GM12878 (cell line): ENCODE measurements around the gene HNRNPLL. TPM values are rescaled to one million over a fixed set of nuclear protein-coding genes. Genes with fewer than 3 reads are reported as not detected.
A peak's percentile ranks its signal among the peaks of the same experiment; 100 is the strongest.

ENCODE experiments used
- ATAC-seq: fragments of 200-7000 bp; cut with Tn5 transposase; 3 replicates; pipeline ENCODE4 v1.9.1; 2020; ENCODE audit warnings: mild to moderate bottlenecking, moderate library complexity
- BruUV-seq: library from RNA; stranded (reverse); fragments of 400-500 nt; replicated peaks from 2 replicates; lab custom pipeline; 2021; lab: Mats Ljungman, UMichigan
- CTCF ChIA-PET: fragments of 300-600 bp; sonication (Branson Sonifier 250); formaldehyde crosslinking; extraction: SDS; loops from one replicate; lab custom pipeline; 2021; ENCODE audit warnings: inconsistent platforms; lab: Yijun Ruan, JAX
- POLR2A ChIA-PET: fragments of 350-600 bp; formaldehyde crosslinking; extraction: SDS; loops from one replicate; lab custom pipeline; 2021; ENCODE audit warnings: inconsistent platforms; lab: Charles Lee
- RAD21 ChIA-PET: fragments of 300-600 bp; sonication (Branson Sonifier 250); formaldehyde crosslinking; loops from one replicate; lab custom pipeline; 2023; ENCODE audit warnings: antibody characterized with exemption; ENCODE audit not compliant: unreplicated experiment; lab: Charles Lee
- SMC1A ChIA-PET: fragments of 300-600 bp; sonication (Branson Sonifier 250); formaldehyde crosslinking; loops from one replicate; lab custom pipeline; 2023; ENCODE audit not compliant: unreplicated experiment, uncharacterized antibody; lab: Charles Lee
- DNase-seq: peaks from one replicate; pipeline ENCODE4 v3.0.0-alpha.2; 2011; ENCODE audit warnings: low read depth, low spot score
- FAIRE-seq: peaks from 3 replicates; lab custom pipeline; 2011; peaks lifted over from hg19 to GRCh38; lab: Jason Lieb, UNC
- H2AFZ ChIP-seq: 2 replicates; pipeline ENCODE4 v1.6.0; 2011; ENCODE audit warnings: low read depth, low read length, control low read depth; ENCODE audit not compliant: control insufficient read depth
- H3K27ac ChIP-seq: 2 replicates; pipeline ENCODE4 v1.5.1; 2011; ENCODE audit warnings: control low read depth; ENCODE audit not compliant: control insufficient read depth, insufficient read depth
- H3K27me3 ChIP-seq, 2 experiments: replicated peaks in 1 of 2; 2 replicates each; pipeline versions ENCODE4 v1.6.0 to v1.6.1; 2011; ENCODE audit warnings: low read length in 1 of 2; ENCODE audit not compliant: control insufficient read depth in 2 of 2, insufficient read depth in 2 of 2
- H3K36me3 ChIP-seq, 2 experiments: 2 replicates each; pipeline ENCODE4 v1.5.1; 2011; ENCODE audit warnings: low read length in 1 of 2; ENCODE audit not compliant: control insufficient read depth in 2 of 2, insufficient read depth in 2 of 2
- H3K4me1 ChIP-seq: 2 replicates; pipeline ENCODE4 v1.6.1; 2011; ENCODE audit warnings: mild to moderate bottlenecking, low read length, moderate library complexity, mixed read lengths; ENCODE audit not compliant: control insufficient read depth, insufficient read depth
- H3K4me2 ChIP-seq: 2 replicates; pipeline ENCODE4 v1.6.0; 2011; ENCODE audit warnings: control low read depth; ENCODE audit not compliant: control insufficient read depth, insufficient read depth
- H3K4me3 ChIP-seq: fragments of 200-600 bp; sonication (generic); 2 replicates; pipeline ENCODE4 v1.5.1; 2016
- H3K79me2 ChIP-seq: 2 replicates; pipeline ENCODE4 v1.6.0; 2011; ENCODE audit warnings: low read length; ENCODE audit not compliant: control insufficient read depth, insufficient read depth
- H3K9ac ChIP-seq: 2 replicates; pipeline ENCODE4 v1.8.0; 2011; ENCODE audit warnings: low read length, control low read depth, mixed read lengths; ENCODE audit not compliant: control insufficient read depth, insufficient read depth
- H3K9me3 ChIP-seq: replicated peaks from 3 replicates; pipeline ENCODE4 v1.5.1; 2011; ENCODE audit warnings: mild to moderate bottlenecking, low read length; ENCODE audit not compliant: control insufficient read depth, insufficient read depth
- H4K20me1 ChIP-seq: 2 replicates; pipeline ENCODE4 v1.6.0; 2011; ENCODE audit not compliant: control insufficient read depth, insufficient read depth
- ATF2 ChIP-seq: IDR thresholded peaks from 2 replicates; pipeline ENCODE4 v1.6.1; 2012; ENCODE audit warnings: low read length, inconsistent platforms
- EED ChIP-seq: sonication (generic); IDR thresholded peaks from 2 replicates; pipeline ENCODE4 v1.6.1; 2016; ENCODE audit warnings: antibody characterized with exemption, low read depth
- EZH2 ChIP-seq: IDR thresholded peaks from 2 replicates; pipeline ENCODE4 v1.6.1; 2012; ENCODE audit warnings: low read depth, mild to moderate bottlenecking, control low read depth, inconsistent platforms, low read length, borderline replicate concordance; ENCODE audit not compliant: control insufficient read depth
- FOXK2 ChIP-seq: fragments of 450-650 bp; IDR thresholded peaks from 2 replicates; pipeline ENCODE4 v1.6.1; 2017; ENCODE audit warnings: mild to moderate bottlenecking, moderate library complexity
- GABPA ChIP-seq: IDR thresholded peaks from 2 replicates; pipeline ENCODE4 v1.6.1; 2014; ENCODE audit warnings: antibody characterized with exemption, low read depth, mild to moderate bottlenecking, inconsistent platforms
- JUNB ChIP-seq: IDR thresholded peaks from 2 replicates; pipeline ENCODE4 v1.6.1; 2016; ENCODE audit warnings: antibody characterized with exemption, mild to moderate bottlenecking
- MLLT1 ChIP-seq: fragments of 450-650 bp; IDR thresholded peaks from 2 replicates; pipeline ENCODE4 v1.6.1; 2016; ENCODE audit warnings: mild to moderate bottlenecking
- MTA2 ChIP-seq: fragments of 450-650 bp; IDR thresholded peaks from 2 replicates; pipeline ENCODE4 v1.6.1; 2016; ENCODE audit warnings: low read depth, mild to moderate bottlenecking, moderate library complexity
- NBN ChIP-seq: fragments of 450-650 bp; IDR thresholded peaks from 2 replicates; pipeline ENCODE4 v1.6.1; 2016
- NFXL1 ChIP-seq: fragments of 450-650 bp; IDR thresholded peaks from 2 replicates; pipeline ENCODE4 v1.6.1; 2017; ENCODE audit warnings: antibody characterized with exemption, mild to moderate bottlenecking, borderline replicate concordance
- RELB ChIP-seq: fragments of 450-650 bp; IDR thresholded peaks from 2 replicates; pipeline ENCODE4 v1.6.1; 2017; ENCODE audit warnings: low read depth, mild to moderate bottlenecking, moderate library complexity
- SMARCA5 ChIP-seq: fragments of 450-650 bp; IDR thresholded peaks from 2 replicates; pipeline ENCODE4 v1.6.1; 2017; ENCODE audit warnings: mild to moderate bottlenecking
- STAT3 ChIP-seq: IDR thresholded peaks from 2 replicates; pipeline ENCODE4 v1.6.1; 2011; ENCODE audit warnings: low read depth, low read length, improper control_type of control experiment
- SUZ12 ChIP-seq: fragments of 200-600 bp; sonication (generic); IDR thresholded peaks from one replicate; pipeline ENCODE4 v1.6.1; 2018; ENCODE audit warnings: antibody characterized with exemption, mild to moderate bottlenecking; ENCODE audit not compliant: unreplicated experiment
- TAF1 ChIP-seq: IDR thresholded peaks from 2 replicates; pipeline ENCODE4 v1.6.1; 2011; ENCODE audit warnings: mild to moderate bottlenecking, low read depth, low read length, borderline replicate concordance
- YY1 ChIP-seq: IDR thresholded peaks from 2 replicates; pipeline ENCODE4 v1.6.1; 2011; ENCODE audit warnings: low read depth, mild to moderate bottlenecking, low read length
- ZBTB4 ChIP-seq: fragments of 450-650 bp; formaldehyde crosslinking; IDR thresholded peaks from 2 replicates; pipeline ENCODE4 v1.4.0; 2022; ENCODE audit warnings: mild to moderate bottlenecking, moderate library complexity
- WGBS: methylation state at CpG from one replicate; pipeline ENCODE4 v1.1.6; 2016; ENCODE audit warnings: low lambda C conversion rate; ENCODE audit not compliant: insufficient replicate concordance, insufficient coverage; ENCODE audit errors: missing lambda C conversion rate; 5-methylcytosine and 5-hydroxymethylcytosine counted together
- in situ Hi-C: fragments of 300-500 bp; cut with MboI; formaldehyde crosslinking; loops from 9 replicates; pipeline ENCODE4 v1.14.3; 2018; ENCODE audit warnings: mixed read lengths
- intact Hi-C: fragments of 100-400 bp; cut with micrococcal nuclease; formaldehyde crosslinking; loops from one replicate; pipeline ENCODE4 v1.14.2; 2022; ENCODE audit not compliant: unreplicated experiment
- polyA plus RNA-seq, 11 experiments: library from polyadenylated mRNA; depleted of rRNA in 4 of 11; unstranded in 6 of 11; stranded (reverse) in 5 of 11; fragments of >200 nt; fragmentation: Nextera tagmentation in 4 of 11; fragmentation: Illumina TruSeq in 1 of 11; extraction: Ambion mirVana in 4 of 11; extraction: Trizol in 1 of 11; gene quantifications; 1 replicate in 1 of 11; 2 replicates in 10 of 11; pipeline versions ENCODE4 v1.2.1 to v1.2.3, GENCODE V29; 2011 to 2016; ENCODE audit warnings: inconsistent platforms in 2 of 11, missing spikeins in 2 of 11, low read depth in 1 of 11
- total RNA-seq, 4 experiments: library from RNA; depleted of rRNA in 3 of 4; stranded (reverse); fragments of >200 nt in 3 of 4; fragmentation: Illumina TruSeq in 1 of 4; extraction: Trizol in 1 of 4; gene quantifications; 2 replicates each; pipeline versions ENCODE4 v1.2.1 to v1.2.3, GENCODE V29; 2013 to 2021

The HNRNPLL gene
- total and polyA plus RNA-seq, 10 of the 15 experiments (the other 5 are each of a cell fraction or from before 2014, with no cell fraction given): 0.98 to 27.1 (median 2.9) TPM

GRCh38 chr2:38631976-38632375 lies 29.2 kb upstream of the HNRNPLL start:
- no peak for FAIRE-seq
- intact Hi-C loops (no loop called here), in situ Hi-C loops (no loop called here)
- no peak for DNase-seq
- BruUV-seq: no TSS peak
- Histone ChIP-seq H3K4me2 (no peak overlapping the region), H3K27me3 (no peaks in the 10 kb centered on the region), H3K4me1 (peaks cover 24% of the 10 kb centered on the region), H4K20me1 (no peaks in the 10 kb centered on the region), H3K79me2 (no peaks in the 10 kb centered on the region), H3K4me3 (no peak overlapping the region), H3K27ac (no peak overlapping the region), H2AFZ (no peak overlapping the region), H3K9ac (no peak overlapping the region), H3K36me3 (no peaks in the 10 kb centered on the region), H3K9me3 (peaks cover 3% of the 10 kb centered on the region; the same call in 2 of the 3 replicates)
- ATAC-seq: no peak
- ChIA-PET POLR2A (interaction anchor here (0.6 to 1.5 kb wide), 2 partner anchors 9 to 25 kb away, joined by 6 to 9 read pairs; no protein-coding TSS in a partner anchor), CTCF (no interaction called here), SMC1A (no interaction called here), RAD21 (no interaction called here)
- 52% methylated on average over 2 of the region's 2 CpGs for WGBS
- peak; percentile 16; the same call in 1 of the 2 replicates for TF ChIP-seq MTA2
- no peak for TF ChIP-seq ZBTB4 (CRISPR knock-in tag)
- no peak for TF ChIP-seq NFXL1
- no peak for TF ChIP-seq STAT3
- TF ChIP-seq MLLT1: no peak
- no peak for TF ChIP-seq EZH2
- TF ChIP-seq FOXK2: no peak
- TF ChIP-seq GABPA: no peak
- 0 out of 2 replicates have a peak, but pooled peaks have one; percentile 17 for TF ChIP-seq RELB
- TF ChIP-seq ATF2: no peak
- TF ChIP-seq NBN: 0 out of 2 replicates have a peak, but pooled peaks have one; percentile 12
- no peak for TF ChIP-seq SMARCA5
- no peak for TF ChIP-seq SUZ12
- TF ChIP-seq EED: no peak
- TF ChIP-seq YY1: no peak
- TF ChIP-seq TAF1: no peak
- TF ChIP-seq JUNB: peak; percentile 56
